Mucosa of stomach (tissue), 1 donor: ENCODE results near the gene PLXNA4.

Experiments used
- H3K27me3 ChIP-seq: one replicate; pipeline ENCODE4 v1.7.0; 2013; ENCODE audit warnings: mild to moderate bottlenecking, low read length; ENCODE audit not compliant: control insufficient read depth, insufficient read depth
- H3K36me3 ChIP-seq: one replicate; pipeline ENCODE4 v1.7.0; 2013; ENCODE audit warnings: low read length; ENCODE audit not compliant: control insufficient read depth, insufficient read depth
- H3K4me1 ChIP-seq: one replicate; pipeline ENCODE4 v1.7.0; 2013; ENCODE audit warnings: mild to moderate bottlenecking, low read length; ENCODE audit not compliant: control insufficient read depth, insufficient read depth
- H3K4me3 ChIP-seq: one replicate; pipeline ENCODE4 v1.7.0; 2013; ENCODE audit warnings: low read length
- H3K9ac ChIP-seq: one replicate; pipeline ENCODE4 v1.7.0; 2013; ENCODE audit warnings: mild to moderate bottlenecking, low read length, moderate library complexity
- H3K9me3 ChIP-seq: one replicate; pipeline ENCODE4 v1.7.0; 2013; ENCODE audit warnings: mild to moderate bottlenecking, low read length, moderate library complexity; ENCODE audit not compliant: control insufficient read depth
- donor health status: Pancreatic carcinoma.

PLXNA4 gene

GRCh38 chr7:132239422-132239994 is 336.8 kb downstream of the PLXNA4 start:
- no peaks in the 10 kb centered on the region for H3K9me3 ChIP-seq
- no peak overlapping the region for H3K9ac ChIP-seq
- no peaks in the 10 kb centered on the region for H3K4me1 ChIP-seq
- no peaks in the 10 kb centered on the region for H3K27me3 ChIP-seq
- no peak overlapping the region for H3K4me3 ChIP-seq
- H3K36me3 ChIP-seq: no peaks in the 10 kb centered on the region

GRCh38 chr7:132234711-132235110 is 341.6 kb downstream of the PLXNA4 start:
- no peak overlapping the region for H3K9ac ChIP-seq
- H3K4me1 ChIP-seq: no peaks in the 10 kb centered on the region
- H3K9me3 ChIP-seq: no peaks in the 10 kb centered on the region
- no peaks in the 10 kb centered on the region for H3K27me3 ChIP-seq
- no peak overlapping the region for H3K4me3 ChIP-seq
- H3K36me3 ChIP-seq: no peaks in the 10 kb centered on the region

- Histone ChIP-seq H3K36me3 (no peaks in the 10 kb centered on the region), H3K4me3 (no peak overlapping the region), H3K27me3 (no peaks in the 10 kb centered on the region), H3K4me1 (no peaks in the 10 kb centered on the region), H3K9ac (no peak overlapping the region), H3K9me3 (no peaks in the 10 kb centered on the region)
Observed at GRCh38 chr7:132232406-132232805, 343.9 kb downstream of the PLXNA4 start.

GRCh38 chr7:132230462-132230861 is 345.8 kb downstream of the PLXNA4 start:
- Histone ChIP-seq H3K9me3 (no peaks in the 10 kb centered on the region), H3K4me3 (no peak overlapping the region), H3K9ac (no peak overlapping the region), H3K36me3 (no peaks in the 10 kb centered on the region), H3K4me1 (peaks cover 13% of the 10 kb centered on the region), H3K27me3 (no peaks in the 10 kb centered on the region)

- no peaks in the 10 kb centered on the region for H3K27me3 ChIP-seq
- no peaks in the 10 kb centered on the region for H3K36me3 ChIP-seq
- no peaks in the 10 kb centered on the region for H3K9me3 ChIP-seq
- no peak overlapping the region for H3K9ac ChIP-seq
- peaks cover 27% of the 10 kb centered on the region for H3K4me1 ChIP-seq
- H3K4me3 ChIP-seq: no peak overlapping the region
Observed at GRCh38 chr7:132228240-132228639, 348.0 kb downstream of the PLXNA4 start.

- Histone ChIP-seq H3K36me3 (no peaks in the 10 kb centered on the region), H3K27me3 (no peaks in the 10 kb centered on the region)
Observed at GRCh38 chr7:132226957-132227290, 349.3 kb downstream of the PLXNA4 start.

GRCh38 chr7:132226046-132226956 is 350.0 kb downstream of the PLXNA4 start:
- Histone ChIP-seq H3K36me3 (no peaks in the 10 kb centered on the region), H3K4me1 (peaks cover 27% of the 10 kb centered on the region), H3K27me3 (no peaks in the 10 kb centered on the region), H3K9me3 (no peaks in the 10 kb centered on the region), H3K9ac (no peak overlapping the region), H3K4me3 (no peak overlapping the region)

More at GRCh38 chr7:132226957-132227290, 349.3 kb downstream of the PLXNA4 start:
- no peak overlapping the region for H3K4me3 ChIP-seq
- no peak overlapping the region for H3K9ac ChIP-seq
- H3K4me1 ChIP-seq: peaks cover 27% of the 10 kb centered on the region
- no peaks in the 10 kb centered on the region for H3K9me3 ChIP-seq

- no peaks in the 10 kb centered on the region for H3K9me3 ChIP-seq
- H3K27me3 ChIP-seq: no peaks in the 10 kb centered on the region
- H3K9ac ChIP-seq: no peak overlapping the region
- no peaks in the 10 kb centered on the region for H3K36me3 ChIP-seq
- peak overlapping the region; percentile 8 for H3K4me3 ChIP-seq
- H3K4me1 ChIP-seq: peaks cover 27% of the 10 kb centered on the region
Observed at GRCh38 chr7:132225216-132226030, 350.8 kb downstream of the PLXNA4 start.

- peaks cover 21% of the 10 kb centered on the region for H3K4me1 ChIP-seq
- H3K4me3 ChIP-seq: no peak overlapping the region
- H3K27me3 ChIP-seq: no peaks in the 10 kb centered on the region
- H3K9me3 ChIP-seq: no peaks in the 10 kb centered on the region
- no peak overlapping the region for H3K9ac ChIP-seq
- no peaks in the 10 kb centered on the region for H3K36me3 ChIP-seq
Observed at GRCh38 chr7:132221356-132221755, 354.9 kb downstream of the PLXNA4 start.

GRCh38 chr7:132220060-132220459 is 356.2 kb downstream of the PLXNA4 start:
- Histone ChIP-seq H3K36me3 (no peaks in the 10 kb centered on the region), H3K4me1 (peaks cover 10% of the 10 kb centered on the region), H3K27me3 (no peaks in the 10 kb centered on the region), H3K9me3 (no peaks in the 10 kb centered on the region), H3K9ac (no peak overlapping the region), H3K4me3 (no peak overlapping the region)

- no peak overlapping the region for H3K4me3 ChIP-seq
- no peak overlapping the region for H3K9ac ChIP-seq
- no peaks in the 10 kb centered on the region for H3K9me3 ChIP-seq
- H3K27me3 ChIP-seq: no peaks in the 10 kb centered on the region
- no peaks in the 10 kb centered on the region for H3K36me3 ChIP-seq
- H3K4me1 ChIP-seq: no peaks in the 10 kb centered on the region
Observed at GRCh38 chr7:132218876-132219275, 357.4 kb downstream of the PLXNA4 start.
